GM21390 (cell line): ENCODE results near the gene GNB2.

Experiments used
- ATAC-seq: cut with Tn5 transposase; IDR thresholded peaks from one replicate; pipeline ENCODE4 v1.9.1; 2021; ENCODE audit not compliant: unreplicated experiment

The GNB2 gene

DNA sequence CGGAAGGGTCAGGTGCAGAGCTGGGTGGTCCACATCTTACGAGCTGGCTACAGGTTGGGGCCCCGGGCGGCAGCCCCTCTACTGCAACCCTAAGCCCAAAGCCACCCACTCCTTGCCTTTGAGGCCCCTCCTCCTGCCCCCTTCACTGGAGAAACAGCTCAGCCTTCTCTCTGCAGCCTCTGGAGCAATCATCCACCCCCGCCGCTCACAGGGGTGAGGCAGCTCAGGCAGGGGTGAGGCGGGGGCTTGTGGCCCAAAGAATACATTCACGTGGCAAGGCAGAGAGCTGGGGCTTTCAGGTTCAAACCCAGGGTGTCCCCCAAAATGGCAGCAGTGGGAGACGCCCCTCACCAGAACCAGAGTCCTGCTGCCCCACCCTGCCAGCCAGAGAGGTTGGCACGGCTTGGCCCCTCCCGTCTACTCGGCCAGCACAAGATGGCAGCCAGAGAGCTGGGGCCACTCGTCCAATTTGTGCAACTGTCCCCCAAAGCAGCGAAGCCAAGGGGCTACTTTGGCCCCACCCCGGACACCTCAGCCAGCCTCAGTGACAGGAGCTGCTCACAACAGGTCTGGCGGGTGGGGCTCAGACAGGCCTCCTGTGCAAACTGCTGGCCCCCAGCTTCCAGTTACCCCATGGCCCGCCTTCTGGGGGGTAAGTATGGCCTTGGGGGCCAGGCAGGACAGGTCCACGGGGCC, 7.2 kb downstream of the GNB2 start:
- no peak for ATAC-seq

GRCh38 chr7:100681491-100682227, 8.1 kb downstream of the GNB2 start:
- ATAC-seq = no peak

DNA sequence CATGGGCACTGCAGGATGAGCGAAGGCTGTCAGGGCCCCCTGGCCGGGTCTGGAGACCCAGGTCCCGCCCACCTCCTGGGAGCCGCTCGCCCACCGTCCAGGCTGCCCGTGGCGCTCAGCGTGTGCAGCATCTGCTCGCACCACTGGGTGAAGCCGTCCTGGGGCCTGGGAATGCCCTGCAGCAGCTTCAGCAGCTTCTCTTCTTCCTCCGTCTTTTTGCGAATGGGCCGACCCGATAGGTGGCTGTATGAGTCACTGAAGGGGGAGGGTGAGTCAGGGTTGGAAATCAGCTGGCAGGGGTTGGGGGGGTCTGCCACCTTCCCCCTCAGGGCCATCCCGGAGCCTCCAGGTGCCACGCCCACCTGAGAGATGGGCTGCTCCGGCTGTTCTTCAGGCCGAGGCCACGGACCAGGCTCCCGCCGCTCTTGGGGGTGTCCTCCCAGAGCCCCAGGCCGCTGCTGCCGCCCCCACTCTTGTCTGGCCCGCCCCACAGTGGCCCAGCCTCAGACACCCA, 8.7 kb downstream of the GNB2 start:
- ATAC-seq = no peak

GRCh38 chr7:100682991-100683658, 9.6 kb downstream of the GNB2 start:
- no peak for ATAC-seq

DNA sequence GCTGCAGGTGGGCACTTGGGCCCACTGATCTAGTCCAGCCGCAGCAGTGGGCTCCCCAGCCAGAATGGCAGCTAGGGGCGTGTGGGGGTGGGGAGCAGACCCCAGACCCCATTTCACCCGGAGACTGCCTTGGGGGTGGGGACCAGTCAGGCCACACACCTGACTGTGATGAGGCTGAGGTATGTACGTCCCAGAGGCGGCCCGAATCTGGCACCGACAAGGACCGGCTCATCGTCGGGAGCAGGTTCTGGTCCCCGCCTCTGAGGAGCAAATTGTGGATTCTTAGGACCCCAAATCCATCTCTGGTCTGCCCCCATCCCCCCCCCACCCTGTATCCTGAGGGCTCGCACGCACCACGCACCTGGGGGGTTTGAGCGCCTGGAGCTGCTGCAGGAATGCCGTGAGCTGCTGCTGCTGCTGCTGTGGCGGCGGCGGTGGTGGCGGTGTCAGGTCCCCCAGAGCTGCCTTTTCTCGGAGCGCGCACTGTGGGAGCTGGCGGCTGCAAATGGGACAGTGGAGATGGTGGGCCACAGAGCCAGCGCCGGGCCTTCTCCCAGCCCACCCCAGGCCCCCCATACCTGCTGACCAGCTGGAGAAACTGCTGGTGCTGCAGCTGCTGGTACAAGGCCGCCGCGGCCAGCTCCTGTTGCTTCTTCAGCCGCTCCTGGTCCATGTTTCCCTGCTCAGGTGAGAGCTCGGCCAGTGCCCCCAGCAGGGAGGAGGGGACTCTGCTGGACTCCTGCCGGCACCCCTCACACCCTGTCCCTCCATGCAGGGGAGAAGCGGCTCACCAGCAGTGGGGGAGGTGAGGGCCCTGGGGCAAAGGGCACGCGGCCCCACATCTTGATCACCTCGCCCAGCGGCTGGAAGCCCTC, 10.4 kb downstream of the GNB2 start:
- no peak for ATAC-seq

DNA sequence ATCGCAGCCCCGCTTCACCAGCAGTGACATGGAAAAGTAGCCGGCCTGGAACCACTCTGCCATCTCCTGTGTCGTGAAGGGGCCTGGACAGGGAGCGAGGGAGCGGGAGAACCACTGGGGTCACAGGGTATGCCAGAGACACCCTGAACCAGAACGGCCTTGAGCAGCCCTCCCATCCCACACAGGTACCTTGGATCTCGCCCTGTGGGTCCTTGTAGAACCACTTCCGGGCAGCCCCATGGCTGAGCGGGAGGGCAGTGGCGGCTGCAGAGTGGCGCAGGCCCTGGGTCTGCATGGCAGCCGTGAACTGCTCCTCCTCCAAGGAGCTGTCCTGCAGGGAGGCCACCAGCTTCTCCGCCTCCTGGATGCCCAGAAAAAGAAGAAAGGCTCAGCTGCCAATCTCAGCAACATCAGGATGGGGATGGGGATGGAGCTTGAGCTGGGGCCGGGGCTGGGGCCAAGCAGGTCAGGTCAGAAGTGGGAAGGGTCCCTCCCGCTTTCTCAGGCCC, 11.0 kb downstream of the GNB2 start:
- no peak for ATAC-seq

DNA sequence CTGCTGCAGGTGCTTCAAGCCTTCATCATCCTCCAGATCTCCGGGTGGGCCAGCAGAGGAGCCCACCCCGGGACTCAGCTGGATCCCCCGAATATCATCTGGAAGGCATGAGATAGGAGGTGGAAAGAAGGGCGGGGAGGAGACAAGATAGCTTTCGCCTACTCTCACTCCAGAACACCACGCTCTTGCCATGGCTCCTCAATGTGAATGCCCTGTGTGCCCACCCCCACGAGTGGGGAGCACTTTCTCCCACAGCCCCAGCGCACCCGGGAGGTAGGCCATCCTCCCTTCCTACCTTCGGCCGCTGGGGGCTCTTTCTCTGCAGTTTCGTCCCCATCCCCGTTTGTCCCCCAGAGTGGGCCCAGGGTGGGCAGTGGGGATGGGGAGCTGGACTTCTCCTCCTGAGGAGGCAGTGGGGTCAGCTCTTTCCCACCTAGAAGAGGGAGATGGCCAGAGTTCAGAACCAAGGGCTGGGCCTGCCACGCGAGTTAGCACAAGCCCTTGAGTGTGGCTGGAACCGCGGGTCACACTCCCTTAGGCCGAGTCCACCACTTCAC, 11.6 kb downstream of the GNB2 start:
- no peak for ATAC-seq

GRCh38 chr7:100685631-100686145, 12.1 kb downstream of the GNB2 start:
- ATAC-seq = no peak

DNA sequence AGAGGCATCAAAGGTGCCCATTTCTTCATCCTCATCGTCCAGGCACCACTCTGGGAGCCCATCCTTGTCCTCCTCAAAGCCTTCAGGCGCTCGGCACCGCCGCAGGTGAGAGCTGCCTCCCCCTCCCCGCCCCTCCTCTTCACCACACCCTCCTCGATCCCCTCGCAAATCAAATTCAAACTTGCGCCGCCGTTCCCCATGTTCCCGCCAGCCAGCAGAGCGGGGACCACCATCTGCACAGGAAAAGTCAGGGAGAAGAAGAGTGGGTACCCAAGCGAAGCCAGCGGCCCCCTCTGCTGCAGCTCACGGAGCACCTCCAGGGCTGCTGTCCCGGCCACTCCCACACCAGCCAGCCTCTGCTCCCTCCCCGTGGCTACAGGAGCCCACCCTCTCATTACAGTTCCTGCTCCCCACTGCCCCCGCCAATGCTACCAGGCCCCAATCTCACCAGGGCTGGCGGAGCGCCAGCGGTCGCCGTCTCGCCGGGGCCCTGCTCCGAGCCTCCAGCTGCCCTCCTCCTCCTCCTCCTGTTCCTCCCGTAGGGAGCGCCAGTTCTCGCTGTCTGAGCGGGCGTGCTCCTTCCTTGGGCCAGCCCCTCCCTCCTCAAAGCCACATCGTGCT, 12.8 kb downstream of the GNB2 start:
- ATAC-seq = no peak

- ATAC-seq = no peak
Measured at GRCh38 chr7:100686822-100687211, 13.3 kb downstream of the GNB2 start.

DNA sequence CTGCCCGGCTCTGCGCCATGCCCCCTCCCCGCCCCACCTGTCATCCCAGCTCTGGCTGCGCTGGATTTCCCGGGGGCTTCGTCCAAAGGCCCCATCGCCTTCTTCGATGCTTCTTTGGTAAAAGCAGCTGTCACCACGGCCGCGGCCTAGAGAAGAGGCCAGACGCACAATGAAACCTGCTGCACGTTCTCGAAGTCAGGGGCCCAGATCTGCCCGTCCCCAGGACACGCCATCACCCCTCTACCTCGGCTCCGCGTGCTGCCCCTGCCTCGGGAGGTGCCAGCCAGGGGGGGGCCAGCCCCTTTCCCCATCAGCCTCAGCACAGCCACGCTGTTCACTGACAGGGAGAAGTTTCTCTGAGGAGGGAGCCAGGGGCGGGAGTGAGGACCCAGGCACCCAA, 13.7 kb downstream of the GNB2 start:
- no peak for ATAC-seq

GRCh38 chr7:100687751-100688300, 14.3 kb downstream of the GNB2 start:
- ATAC-seq = no peak

- ATAC-seq = no peak
Measured at GRCh38 chr7:100688326-100688860, 14.9 kb downstream of the GNB2 start.

GRCh38 chr7:100689230-100690135, 15.9 kb downstream of the GNB2 start:
- ATAC-seq = no peak

DNA sequence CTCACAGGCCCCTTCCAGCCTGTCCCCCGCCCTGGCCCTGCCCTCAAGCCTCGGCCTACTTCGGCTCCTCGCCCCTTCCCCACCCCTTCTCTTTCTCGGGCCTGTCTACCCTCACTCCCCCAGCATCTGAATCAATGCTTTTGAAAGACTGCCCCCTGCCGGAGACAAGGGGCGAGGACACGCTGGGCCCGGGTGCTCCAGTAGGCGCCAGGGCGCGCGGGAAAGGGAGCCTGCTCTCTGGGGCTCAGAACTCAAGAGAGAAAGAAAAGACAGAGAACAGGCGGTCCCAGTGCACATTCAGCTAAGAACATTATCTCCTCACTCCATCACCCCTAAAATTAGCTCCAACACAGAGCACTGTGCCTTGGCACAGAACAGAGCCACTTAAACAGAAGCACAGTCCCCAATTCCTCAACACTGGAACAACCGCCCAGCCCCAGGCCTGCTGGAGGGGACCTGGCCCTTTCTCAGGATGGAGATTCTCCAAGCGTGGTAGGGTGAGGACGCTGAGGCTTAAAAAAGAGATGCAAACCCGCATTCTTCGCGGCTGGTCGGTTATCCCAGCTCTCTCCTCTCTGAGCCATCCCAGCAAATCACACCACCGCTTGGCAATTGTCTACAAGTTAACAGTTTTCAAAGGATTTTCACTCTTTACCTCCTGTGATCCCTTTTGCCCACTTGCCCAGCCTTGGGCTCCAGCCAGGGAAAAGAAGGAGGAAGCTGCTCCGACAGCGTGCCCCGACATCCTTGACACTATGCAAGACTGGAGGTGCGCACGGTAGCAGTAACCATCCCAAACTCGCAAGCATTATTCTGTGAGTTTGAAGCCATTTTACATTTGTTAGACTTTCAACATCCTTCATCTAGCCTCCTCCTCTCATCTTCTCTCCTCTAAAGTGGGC, 18.4 kb downstream of the GNB2 start:
- no peak for ATAC-seq

DNA sequence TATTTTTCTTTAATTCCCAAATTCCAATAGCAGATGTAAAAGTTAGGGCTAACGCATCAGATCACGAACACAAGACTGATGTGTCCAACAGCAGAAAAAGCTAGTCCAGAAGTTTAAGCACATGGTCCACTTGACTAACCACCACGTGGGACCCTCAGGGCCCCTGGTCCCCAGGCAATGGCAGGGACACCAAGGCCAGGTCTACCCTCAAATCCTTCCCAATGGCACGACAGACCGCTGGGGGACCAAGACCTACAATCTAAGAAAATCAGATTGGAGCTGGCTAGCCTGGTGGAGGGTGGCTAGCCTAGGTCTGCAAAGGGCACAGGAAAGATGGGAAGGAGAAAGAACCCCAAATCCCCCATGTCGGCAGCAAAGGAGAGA, 19.0 kb downstream of the GNB2 start:
- no peak for ATAC-seq
